HTR-8/SVneo (cell line): ENCODE measurements around the gene CASP1.

ENCODE experiments used
- DNase-seq: peaks from one replicate; pipeline ENCODE4 v3.0.0; 2011; ENCODE audit warnings: low spot score, mixed read lengths; ENCODE audit not compliant: insufficient read length
- FAIRE-seq: peaks from 2 replicates; lab custom pipeline; 2011; peaks lifted over from hg19 to GRCh38; lab: Jason Lieb, UNC

Gene CASP1

DNA sequence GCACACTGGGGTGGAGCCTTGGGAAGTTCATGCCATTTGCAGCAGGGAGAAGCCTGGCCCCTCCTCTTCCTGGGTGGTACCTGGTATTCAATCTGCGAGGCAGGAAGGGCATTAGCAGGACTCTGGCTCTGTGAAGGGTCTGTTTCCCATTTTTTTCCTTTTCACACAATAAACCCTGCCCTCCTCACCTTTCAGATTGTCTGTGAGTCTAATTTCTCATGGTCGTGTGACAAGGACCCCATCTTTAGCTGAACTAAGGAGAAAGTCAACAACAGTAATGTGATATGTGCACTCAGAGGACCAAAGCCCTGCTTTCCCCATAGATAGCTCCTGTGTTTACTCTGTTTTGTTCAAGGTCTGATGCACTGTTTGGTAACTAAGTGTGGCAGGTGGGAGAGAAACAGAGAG is 39.9 kb downstream of the CASP1 start:
- FAIRE-seq (no peak), DNase-seq (no peak)

- no peak for DNase-seq
- no peak for FAIRE-seq
Observed at GRCh38 chr11:104992781-104993180, 42.2 kb downstream of the CASP1 start.

- FAIRE-seq (no peak), DNase-seq (no peak)
Observed at GRCh38 chr11:104991994-104992393, 43.0 kb downstream of the CASP1 start.

DNA sequence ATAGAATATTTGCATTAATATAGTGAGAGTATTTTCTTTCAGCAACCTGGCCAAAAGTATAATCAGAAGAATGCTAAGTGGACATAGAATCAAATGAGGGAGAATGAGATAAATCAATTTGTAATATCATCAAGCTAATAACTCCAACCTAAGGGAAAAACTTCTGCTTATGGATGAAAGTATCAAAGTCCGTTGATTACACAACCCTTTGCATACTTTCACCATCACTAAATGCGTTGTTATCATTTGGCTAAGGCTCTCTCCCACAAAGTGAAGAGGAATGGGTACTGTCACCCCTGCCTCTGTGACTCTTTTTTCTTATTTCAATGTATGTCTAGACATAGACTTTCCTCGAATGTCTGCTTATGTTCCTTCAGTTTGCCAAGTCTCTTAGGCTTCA is 50.1 kb downstream of the CASP1 start:
- DNase-seq: no peak
- FAIRE-seq: no peak

DNA sequence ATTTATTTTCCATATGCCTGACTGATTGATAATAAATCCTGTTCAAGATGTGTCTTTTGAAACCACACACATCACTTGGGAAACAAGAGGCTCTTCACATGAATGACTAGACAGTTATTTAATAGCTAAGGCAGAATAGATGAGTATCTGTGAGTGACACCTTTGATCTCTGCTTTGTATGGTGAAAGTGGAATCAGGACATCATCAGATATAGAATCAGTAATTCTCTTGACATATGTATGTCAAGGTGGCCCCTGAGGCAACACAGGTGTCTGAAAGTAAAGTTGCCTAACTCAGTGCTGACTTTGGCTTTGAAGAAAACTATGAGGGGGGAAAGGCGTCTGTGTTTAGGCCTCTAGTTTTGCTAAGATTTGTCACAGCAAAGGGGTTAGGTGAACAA is 55.1 kb downstream of the CASP1 start:
- no peak for FAIRE-seq
- DNase-seq: no peak
